GM21515 (cell line): ENCODE results near the gene IPO4.
A peak's percentile ranks its signal among the peaks of the same experiment; 100 is the strongest.

ENCODE experiments used
- ATAC-seq: cut with Tn5 transposase; IDR thresholded peaks from one replicate; pipeline ENCODE4 v1.9.1; 2021; ENCODE audit not compliant: unreplicated experiment

IPO4 gene

GRCh38 chr14:24147761-24148428 is 40.7 kb downstream of the IPO4 start:
- no peak for ATAC-seq

GRCh38 chr14:24146978-24147760 is 41.4 kb downstream of the IPO4 start, which contains the start of gene RNF31:
RNF31 (plus strand) TSS chr14:24147498; CDS start chr14:24147699, 201 bp downstream.
- ATAC-seq, result peak; percentile 78

DNA sequence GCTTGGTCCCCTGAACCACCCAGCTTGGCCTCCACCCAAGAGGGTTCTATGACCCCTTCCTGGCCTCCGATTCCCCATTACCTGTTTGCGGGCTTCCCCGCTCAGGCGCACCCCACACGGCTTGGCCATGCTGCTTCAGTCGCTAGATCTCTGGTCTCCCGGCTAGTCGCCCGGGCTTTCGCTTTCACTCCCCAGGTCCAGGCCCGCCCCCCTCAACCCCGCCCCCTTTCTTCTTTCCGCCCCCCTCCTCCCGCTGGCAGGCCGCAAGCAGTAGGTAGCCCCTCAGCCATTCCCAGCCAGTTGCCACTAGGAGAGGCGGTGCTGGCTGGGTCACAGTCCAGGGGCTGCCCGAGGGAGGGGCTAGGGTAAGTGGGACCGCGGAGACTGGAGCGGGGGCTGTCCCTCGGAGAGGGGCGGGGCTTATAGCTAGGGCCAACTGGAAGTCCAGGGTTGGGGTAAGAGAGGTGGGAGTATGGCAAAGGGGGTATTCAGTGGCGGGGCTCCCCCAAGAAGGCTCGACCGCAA is 42.1 kb downstream of the IPO4 start, which contains the start of gene PSME2:
TSS of gene PSME2 (minus strand) at position 158 of the 525 bp plus-strand sequence. CDS start at position 129, 29 bp downstream.
- ATAC-seq, result peak; percentile 55

DNA sequence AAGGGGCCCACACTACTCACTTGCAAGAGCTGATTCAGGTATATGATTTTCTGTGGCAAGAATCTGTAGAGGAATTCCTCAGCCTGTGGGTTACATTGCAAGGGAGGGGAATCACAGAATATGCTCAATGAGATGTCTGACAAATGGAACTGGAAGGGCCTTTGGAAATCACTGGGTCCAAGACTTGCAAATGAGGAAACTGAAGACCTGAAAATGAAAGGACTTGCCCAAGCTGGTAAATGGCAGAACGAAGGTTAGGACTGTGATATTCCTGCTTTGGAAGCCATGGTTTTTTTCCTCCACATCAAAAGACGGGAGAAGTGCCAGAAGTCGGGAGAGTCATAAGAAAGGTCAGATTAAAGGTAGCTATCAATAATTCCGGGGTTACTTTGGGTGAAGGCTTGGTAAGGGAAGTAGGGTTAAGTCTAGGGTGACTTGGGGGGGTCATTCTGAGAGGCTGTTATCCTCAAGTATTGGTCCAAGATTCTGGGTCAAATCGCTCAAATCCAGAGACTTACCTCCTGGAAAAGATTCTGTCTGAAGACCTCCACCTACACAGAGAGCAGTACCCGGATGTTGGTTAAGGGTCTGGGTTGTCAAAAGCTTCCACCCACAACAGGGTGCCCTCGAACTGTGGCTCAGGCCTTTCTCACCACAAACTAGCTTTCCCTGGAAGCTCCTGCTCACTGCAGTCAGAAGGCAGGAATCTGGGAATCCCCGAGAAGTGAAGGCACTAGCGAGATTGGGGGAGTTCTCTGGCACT is 42.7 kb downstream of the IPO4 start:
- ATAC-seq, result no peak

- ATAC-seq, result no peak
Observed at GRCh38 chr14:24145219-24145618, 43.4 kb downstream of the IPO4 start.

- ATAC-seq, result no peak
Observed at GRCh38 chr14:24144451-24144850, 44.2 kb downstream of the IPO4 start.

DNA sequence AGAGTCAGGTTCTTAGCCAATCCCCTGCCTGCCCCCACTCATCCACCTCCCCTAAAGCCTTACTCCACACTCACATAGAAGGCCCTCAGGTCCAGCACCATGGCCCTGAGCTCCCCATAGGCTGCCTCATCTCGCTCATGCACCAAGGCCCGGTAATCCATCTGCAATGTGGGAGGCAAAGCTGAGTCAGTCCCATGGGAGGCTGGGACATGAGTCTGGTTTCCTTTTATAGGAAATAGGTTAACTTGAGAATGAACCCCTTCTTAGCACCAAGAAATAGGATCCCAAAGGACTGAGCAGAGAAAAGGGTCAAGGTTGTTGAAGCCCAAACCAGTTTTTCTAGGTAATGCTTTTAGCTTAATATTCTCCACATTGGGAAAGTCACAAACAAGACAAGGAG is 45.1 kb downstream of the IPO4 start:
- ATAC-seq, result no peak

DNA sequence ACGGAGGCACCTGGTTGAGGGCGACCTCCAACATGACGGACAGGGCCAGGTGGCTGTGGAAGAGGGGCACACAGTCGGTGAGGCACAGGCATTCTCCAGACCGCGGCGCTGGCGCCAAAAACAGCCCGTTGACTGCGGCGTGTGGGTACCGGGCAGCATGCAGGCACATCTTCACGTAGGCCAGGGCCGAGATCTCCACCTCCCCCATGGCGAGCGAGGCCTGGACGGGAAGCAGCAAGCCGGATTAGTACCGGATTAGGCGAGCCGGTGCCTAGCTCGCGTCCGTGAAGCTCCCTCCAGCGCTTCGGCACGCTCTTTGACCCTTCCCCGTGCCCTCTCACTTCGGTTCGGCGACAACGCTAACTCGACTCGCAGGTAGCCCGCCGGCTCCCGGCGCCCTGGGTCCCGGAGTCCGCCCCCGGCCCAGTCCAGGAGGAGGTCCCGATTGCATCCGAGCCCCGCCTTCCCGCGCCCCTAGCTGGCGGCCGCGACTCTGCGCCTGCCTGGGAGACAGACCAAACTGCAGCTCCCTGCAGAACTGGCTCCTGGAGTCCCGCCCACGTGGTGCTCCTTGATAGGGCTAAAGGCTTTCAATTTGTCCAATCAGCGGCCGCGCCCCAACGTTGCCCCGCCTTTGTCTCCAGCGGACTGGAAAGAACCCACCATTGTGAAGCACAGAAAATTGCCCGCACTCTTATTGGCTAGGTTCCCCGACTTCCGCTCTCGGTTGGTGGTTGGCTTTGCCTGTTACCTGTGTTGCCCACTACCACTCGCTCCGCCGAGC is 47.3 kb downstream of the IPO4 start, which contains the start of gene EMC9:
TSS of gene EMC9 (minus strand) at position 495 of the 784 bp plus-strand sequence. CDS start at position 208, 287 bp downstream.
- ATAC-seq, result peak; percentile 79

DNA sequence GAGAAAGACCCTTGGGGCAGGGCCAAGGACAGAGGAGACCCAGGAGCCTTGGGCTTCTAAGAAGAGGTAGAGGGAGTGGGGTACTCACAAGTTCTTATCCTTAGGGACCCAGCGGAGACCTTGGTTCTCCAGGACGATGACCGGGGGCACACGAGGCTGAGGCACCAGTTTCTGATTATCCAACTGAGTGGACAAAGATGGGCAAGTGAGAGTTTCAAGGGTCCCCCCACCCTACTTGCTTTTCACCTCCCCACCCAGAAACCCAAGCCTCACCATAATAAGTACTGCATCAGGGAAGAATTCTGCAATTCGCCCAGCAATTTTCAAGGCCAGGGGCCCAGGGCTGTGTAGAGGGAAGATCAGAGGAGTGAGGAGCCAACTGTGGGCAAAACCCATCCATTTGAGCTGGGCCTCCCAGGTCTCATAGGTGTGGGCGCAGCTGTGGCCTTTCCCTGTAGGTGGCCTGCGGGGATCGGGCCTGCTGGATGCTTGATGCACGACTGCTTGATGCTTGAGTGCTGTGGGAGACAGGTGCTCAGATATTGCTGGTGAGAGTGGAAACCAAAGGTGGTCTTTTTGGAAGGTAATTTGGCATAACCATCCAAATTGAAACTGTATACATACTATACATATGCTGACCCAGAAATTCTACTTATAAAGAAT is 49.2 kb downstream of the IPO4 start:
- no peak for ATAC-seq

GRCh38 chr14:24138396-24139271 is 50.0 kb downstream of the IPO4 start:
- no peak for ATAC-seq

DNA sequence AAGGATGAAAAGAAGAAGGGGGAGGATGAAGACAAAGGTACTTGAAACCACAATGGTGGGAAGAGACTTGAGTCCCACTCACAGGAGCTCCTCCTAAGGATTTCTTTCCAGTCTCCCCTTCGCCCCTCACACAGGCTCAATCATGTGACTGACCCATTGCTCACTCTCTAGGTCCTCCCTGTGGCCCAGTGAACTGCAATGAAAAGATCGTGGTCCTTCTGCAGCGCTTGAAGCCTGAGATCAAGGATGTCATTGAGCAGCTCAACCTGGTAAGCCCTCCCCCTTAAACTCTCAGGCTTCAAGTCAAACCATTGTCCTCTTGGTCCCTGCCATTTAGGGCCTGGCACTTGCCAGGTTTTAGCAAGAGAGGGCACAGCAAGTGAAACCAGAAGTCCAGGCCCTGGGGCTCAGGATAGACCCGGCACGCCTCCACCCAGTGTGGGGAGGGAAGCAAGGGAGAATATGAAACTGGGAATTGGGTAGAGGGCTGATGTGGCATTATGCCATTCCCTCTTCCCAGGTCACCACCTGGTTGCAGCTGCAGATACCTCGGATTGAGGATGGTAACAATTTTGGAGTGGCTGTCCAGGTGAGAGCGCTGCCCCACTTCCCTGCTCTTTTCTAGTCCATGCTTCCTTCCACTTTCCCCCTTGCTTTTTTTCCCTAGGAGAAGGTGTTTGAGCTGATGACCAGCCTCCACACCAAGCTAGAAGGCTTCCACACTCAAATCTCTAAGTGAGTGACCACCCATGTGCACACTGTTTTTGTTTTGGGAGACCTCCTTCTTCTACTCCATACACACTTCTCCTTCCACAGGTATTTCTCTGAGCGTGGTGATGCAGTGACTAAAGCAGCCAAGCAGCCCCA is 50.9 kb downstream of the IPO4 start:
- ATAC-seq, result no peak

GRCh38 chr14:24136684-24137528 is 51.7 kb downstream of the IPO4 start:
- ATAC-seq, result no peak

- ATAC-seq, result peak; percentile 79
Observed at GRCh38 chr14:24135834-24136683, 52.6 kb downstream of the IPO4 start, which contains the start of gene PSME1. PSME1 (plus strand) TSS chr14:24136194; CDS start chr14:24136263, 69 bp downstream.

GRCh38 chr14:24135584-24135833 is 53.1 kb downstream of the IPO4 start:
- ATAC-seq, result peak; percentile 4

DNA sequence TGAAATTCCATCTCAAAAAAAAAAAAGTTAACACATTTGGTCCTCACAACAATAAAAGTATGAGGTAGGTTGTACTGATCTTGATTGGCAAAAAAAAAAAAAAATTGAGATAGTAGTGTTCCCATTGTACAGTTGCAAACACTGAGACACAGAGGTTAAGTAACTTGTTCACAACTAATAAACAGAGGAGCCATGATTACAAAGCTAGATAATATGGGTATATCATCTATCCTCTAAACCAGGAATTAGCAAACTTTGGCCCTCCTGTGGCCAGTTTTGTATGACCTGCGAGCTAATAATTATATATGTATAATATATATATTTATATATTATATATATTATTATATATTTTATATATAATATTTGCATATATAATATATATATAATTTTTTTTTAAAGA is 54.9 kb downstream of the IPO4 start:
- no peak for ATAC-seq

GRCh38 chr14:24132976-24133375 is 55.6 kb downstream of the IPO4 start:
- ATAC-seq, result no peak
